ENCODE measurements around the gene APIP.

The APIP gene

GRCh38 chr11:34846467-34846866 lies 69.7 kb downstream of the APIP start:
- no peaks in the 10 kb centered on the region for H3K4me1 ChIP-seq (ENCODE audit: control insufficient read depth, insufficient read depth, low read length)
- WGBS, 2 experiments: 93 to 97% methylated on average over 3 of the region's 3 CpGs

GRCh38 chr11:34844463-34845112 lies 71.6 kb downstream of the APIP start:
- no peaks in the 10 kb centered on the region for H3K4me1 ChIP-seq (ENCODE audit: control insufficient read depth, insufficient read depth, low read length)
- no peak overlapping the region for H3K4me3 ChIP-seq (ENCODE audit: insufficient read depth, low read depth, low read length)
- H3K27me3 ChIP-seq (ENCODE audit: control insufficient read depth, insufficient read depth, low read length, poor library complexity, severe bottlenecking): no peaks in the 10 kb centered on the region
- WGBS, 2 experiments: 93 to 96% methylated on average over 4 to 5 of the region's 5 CpGs
- H3K27ac ChIP-seq (ENCODE audit: insufficient read depth, low read depth, low read length, poor library complexity, severe bottlenecking): no peak overlapping the region
- no peaks in the 10 kb centered on the region for H3K9me3 ChIP-seq (ENCODE audit: control insufficient read depth, low read length)
- H3K36me3 ChIP-seq (ENCODE audit: control insufficient read depth, insufficient read depth, low read length): no peaks in the 10 kb centered on the region

More at GRCh38 chr11:34846467-34846866, 69.7 kb downstream of the APIP start:
- H3K4me3 ChIP-seq (ENCODE audit: insufficient read depth, low read depth, low read length): no peak overlapping the region
- H3K9me3 ChIP-seq (ENCODE audit: control insufficient read depth, low read length): no peaks in the 10 kb centered on the region
- H3K27me3 ChIP-seq (ENCODE audit: control insufficient read depth, insufficient read depth, low read length, poor library complexity, severe bottlenecking): no peaks in the 10 kb centered on the region
- H3K36me3 ChIP-seq (ENCODE audit: control insufficient read depth, insufficient read depth, low read length): no peaks in the 10 kb centered on the region
- H3K27ac ChIP-seq (ENCODE audit: insufficient read depth, low read depth, low read length, poor library complexity, severe bottlenecking): no peak overlapping the region

GRCh38 chr11:34843271-34843670 lies 72.9 kb downstream of the APIP start:
- Histone ChIP-seq H3K36me3 (ENCODE audit: control insufficient read depth, insufficient read depth, low read length) (no peaks in the 10 kb centered on the region), H3K9me3 (ENCODE audit: control insufficient read depth, low read length) (no peaks in the 10 kb centered on the region), H3K4me1 (ENCODE audit: control insufficient read depth, insufficient read depth, low read length) (no peaks in the 10 kb centered on the region), H3K27me3 (ENCODE audit: control insufficient read depth, insufficient read depth, low read length, poor library complexity, severe bottlenecking) (no peaks in the 10 kb centered on the region), H3K4me3 (ENCODE audit: insufficient read depth, low read depth, low read length) (no peak overlapping the region), H3K27ac (ENCODE audit: insufficient read depth, low read depth, low read length, poor library complexity, severe bottlenecking) (no peak overlapping the region)

GRCh38 chr11:34840736-34841386 lies 75.3 kb downstream of the APIP start:
- no peaks in the 10 kb centered on the region for H3K9me3 ChIP-seq (ENCODE audit: control insufficient read depth, low read length)
- WGBS, 2 experiments: 51 to 68% methylated on average over 3 to 4 of the region's 4 CpGs
- no peaks in the 10 kb centered on the region for H3K27me3 ChIP-seq (ENCODE audit: control insufficient read depth, insufficient read depth, low read length, poor library complexity, severe bottlenecking)
- no peaks in the 10 kb centered on the region for H3K36me3 ChIP-seq (ENCODE audit: control insufficient read depth, insufficient read depth, low read length)
- no peak overlapping the region for H3K27ac ChIP-seq (ENCODE audit: insufficient read depth, low read depth, low read length, poor library complexity, severe bottlenecking)
- H3K4me3 ChIP-seq (ENCODE audit: insufficient read depth, low read depth, low read length): no peak overlapping the region
- no peaks in the 10 kb centered on the region for H3K4me1 ChIP-seq (ENCODE audit: control insufficient read depth, insufficient read depth, low read length)

- Histone ChIP-seq H3K4me1 (ENCODE audit: control insufficient read depth, insufficient read depth, low read length) (no peaks in the 10 kb centered on the region), H3K36me3 (ENCODE audit: control insufficient read depth, insufficient read depth, low read length) (no peaks in the 10 kb centered on the region), H3K27ac (ENCODE audit: insufficient read depth, low read depth, low read length, poor library complexity, severe bottlenecking) (no peak overlapping the region), H3K9me3 (ENCODE audit: control insufficient read depth, low read length) (no peaks in the 10 kb centered on the region), H3K4me3 (ENCODE audit: insufficient read depth, low read depth, low read length) (no peak overlapping the region), H3K27me3 (ENCODE audit: control insufficient read depth, insufficient read depth, low read length, poor library complexity, severe bottlenecking) (no peaks in the 10 kb centered on the region)
- 90 to 93% methylated on average over 2 of the region's 2 CpGs for WGBS, 2 experiments
Measured at GRCh38 chr11:34839969-34840368, 76.2 kb downstream of the APIP start.

GRCh38 chr11:34836958-34837856 lies 79.0 kb downstream of the APIP start:
- Histone ChIP-seq H3K4me1 (ENCODE audit: control insufficient read depth, insufficient read depth, low read length) (no peaks in the 10 kb centered on the region), H3K36me3 (ENCODE audit: control insufficient read depth, insufficient read depth, low read length) (no peaks in the 10 kb centered on the region), H3K27me3 (ENCODE audit: control insufficient read depth, insufficient read depth, low read length, poor library complexity, severe bottlenecking) (no peaks in the 10 kb centered on the region), H3K27ac (ENCODE audit: insufficient read depth, low read depth, low read length, poor library complexity, severe bottlenecking) (no peak overlapping the region), H3K9me3 (ENCODE audit: control insufficient read depth, low read length) (no peaks in the 10 kb centered on the region), H3K4me3 (ENCODE audit: insufficient read depth, low read depth, low read length) (no peak overlapping the region)
- 77 to 88% methylated on average over 4 of the region's 4 CpGs for WGBS, 2 experiments

GRCh38 chr11:34833602-34834001 lies 82.6 kb downstream of the APIP start:
- Histone ChIP-seq H3K27ac (ENCODE audit: insufficient read depth, low read depth, low read length, poor library complexity, severe bottlenecking) (no peak overlapping the region), H3K4me3 (ENCODE audit: insufficient read depth, low read depth, low read length) (no peak overlapping the region), H3K9me3 (ENCODE audit: control insufficient read depth, low read length) (no peaks in the 10 kb centered on the region), H3K27me3 (ENCODE audit: control insufficient read depth, insufficient read depth, low read length, poor library complexity, severe bottlenecking) (no peaks in the 10 kb centered on the region), H3K4me1 (ENCODE audit: control insufficient read depth, insufficient read depth, low read length) (no peaks in the 10 kb centered on the region), H3K36me3 (ENCODE audit: control insufficient read depth, insufficient read depth, low read length) (no peaks in the 10 kb centered on the region)

Data from ectodermal cell (in vitro differentiated cells).